Esophagus muscularis mucosa (tissue), 4 donors: ENCODE measurements around the gene LY9. TPM values are rescaled to one million over a fixed set of nuclear protein-coding genes. Genes with fewer than 3 reads are reported as not detected.

Source experiments
- DNase-seq: peaks from one replicate; pipeline ENCODE4 v3.0.0-alpha.2; 2017; ENCODE audit errors: extremely low spot score
- H3K27ac ChIP-seq, 4 donors: fragments of 200-600 bp; sonication (generic); replicated peaks in 1 of 4; 1 replicate in 3 of 4; 2 replicates in 1 of 4; pipeline ENCODE4 v1.5.1; 2016 to 2019; ENCODE audit warnings: mild to moderate bottlenecking in 1 of 4
- H3K27me3 ChIP-seq, 4 donors: fragments of 200-600 bp; sonication (generic); one replicate each; pipeline versions ENCODE4 v1.5.1 to v1.6.0; 2016 to 2019
- H3K36me3 ChIP-seq, 4 donors: fragments of 200-600 bp; sonication (generic); one replicate each; pipeline ENCODE4 v1.5.1; 2016 to 2019
- H3K4me1 ChIP-seq, 4 donors: fragments of 200-600 bp; sonication (generic); one replicate each; pipeline ENCODE4 v1.5.1; 2016 to 2019
- H3K4me3 ChIP-seq, 4 donors: fragments of 200-600 bp; sonication (generic); 1 replicate in 2 of 4; 2 replicates in 2 of 4; pipeline ENCODE4 v1.5.1; 2016 to 2019; ENCODE audit warnings: mild to moderate bottlenecking in 4 of 4, moderate library complexity in 1 of 4
- H3K9me3 ChIP-seq, 4 donors: fragments of 200-600 bp; sonication (generic); 1 replicate in 3 of 4; 2 replicates in 1 of 4; pipeline ENCODE4 v1.5.1; 2016 to 2019
- EP300 ChIP-seq: sonication (generic); formaldehyde crosslinking; IDR thresholded peaks from one replicate; pipeline ENCODE4 v1.6.1; 2017; ENCODE audit warnings: antibody characterized with exemption
- POLR2A ChIP-seq: fragments of 450-650 bp; IDR thresholded peaks from one replicate; pipeline ENCODE4 v1.6.1; 2017; ENCODE audit warnings: antibody characterized with exemption, moderate library complexity, mild to moderate bottlenecking, low read depth
- POLR2AphosphoS5 ChIP-seq, 2 donors: sonication (generic); formaldehyde crosslinking; IDR thresholded peaks; one replicate each; pipeline ENCODE4 v1.6.1; 2017; ENCODE audit warnings: antibody characterized with exemption in 2 of 2
- WGBS: methylation state at CpG from one replicate; pipeline ENCODE4 v1.1.5; 2018; 5-methylcytosine and 5-hydroxymethylcytosine counted together
- intact Hi-C: fragments of 100-400 bp; cut with DNase I; formaldehyde crosslinking; loops from one replicate; pipeline ENCODE4 v1.15.1; 2023
- total RNA-seq, 4 donors: library from RNA; depleted of rRNA; stranded (reverse); fragments of >200 nt; gene quantifications; one replicate each; pipeline versions ENCODE4 v1.1.0 to v1.2.1, GENCODE V29; 2016
- TF ChIP-seq, protein P1 (sequence below), 3 experiments: fragments of 200-600 bp in 2 of 3; fragments of 450-650 bp in 1 of 3; sonication (generic) in 2 of 3; IDR thresholded peaks; one replicate each; pipeline ENCODE4 v1.5.1; 2017 to 2019; ENCODE audit warnings: antibody characterized with exemption in 3 of 3, mild to moderate bottlenecking in 2 of 3, moderate library complexity in 1 of 3

The LY9 gene
- total RNA-seq, 4 donors from 2014 or later = 0.26 to 0.66 TPM; not detected in 2

DNA sequence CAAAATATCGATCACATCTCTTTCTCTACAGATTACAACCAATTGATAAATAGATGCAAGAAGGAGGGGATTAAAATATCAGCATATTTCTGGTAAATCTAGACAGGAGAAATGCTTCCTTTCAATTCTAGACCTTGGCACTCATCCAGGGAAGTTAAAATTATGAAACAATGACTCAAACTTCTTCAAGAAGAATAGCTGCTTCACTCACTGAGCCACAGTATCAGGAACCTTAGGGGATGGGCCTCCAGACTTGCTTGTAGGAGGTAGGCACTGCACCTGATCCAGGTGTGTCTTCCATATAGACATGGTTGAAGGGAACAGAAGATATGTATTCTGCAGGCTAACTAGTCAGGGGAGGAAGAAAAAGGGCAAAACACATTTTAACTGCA is 47.1 kb upstream of the LY9 start:
- Histone ChIP-seq H3K27ac (no peak overlapping the region), H3K36me3 (no peaks in the 10 kb centered on the region), H3K4me1 (no peaks in the 10 kb centered on the region), H3K4me3 (no peak overlapping the region), H3K27me3 (peaks cover 0 to 23% (median 0%) of the 10 kb centered on the region in 4 donors), H3K9me3 (no peaks in the 10 kb centered on the region)
- TF ChIP-seq POLR2AphosphoS5 (IDR thresholded peaks at IDR 0.05) (no peak), POLR2A (no peak), EP300 (no peak)
- no peak for DNase-seq
- intact Hi-C loops = no loop called here
- 93% methylated on average over 1 of the region's 1 CpG for WGBS

DNA sequence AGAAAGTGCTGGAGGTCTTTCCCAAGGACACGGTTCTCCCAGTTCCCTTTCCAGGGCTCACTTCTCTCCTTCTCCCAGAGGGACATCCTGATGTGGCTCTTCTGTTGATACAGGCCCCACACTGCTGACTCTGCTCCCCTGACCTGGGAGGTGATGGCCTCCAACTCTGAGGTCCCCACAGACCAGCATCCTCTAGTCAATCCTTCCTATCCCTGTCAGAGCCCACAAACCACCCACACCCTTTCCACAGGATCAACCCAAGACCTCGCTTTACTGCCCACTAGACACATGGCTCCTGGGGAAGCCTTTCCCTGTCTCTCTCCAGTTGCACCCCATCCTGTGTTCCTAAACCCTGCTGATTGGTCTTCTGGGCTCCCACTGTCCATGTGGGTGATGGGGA is 45.4 kb upstream of the LY9 start:
- H3K27me3 ChIP-seq = peaks cover 0 to 23% (median 0%) of the 10 kb centered on the region in 4 donors
- H3K4me1 ChIP-seq = no peaks in the 10 kb centered on the region
- H3K9me3 ChIP-seq = no peaks in the 10 kb centered on the region
- TF ChIP-seq EP300 (no peak), POLR2A (no peak), POLR2AphosphoS5 (IDR thresholded peaks at IDR 0.05) (no peak)
- TF ChIP-seq, protein P1, sequence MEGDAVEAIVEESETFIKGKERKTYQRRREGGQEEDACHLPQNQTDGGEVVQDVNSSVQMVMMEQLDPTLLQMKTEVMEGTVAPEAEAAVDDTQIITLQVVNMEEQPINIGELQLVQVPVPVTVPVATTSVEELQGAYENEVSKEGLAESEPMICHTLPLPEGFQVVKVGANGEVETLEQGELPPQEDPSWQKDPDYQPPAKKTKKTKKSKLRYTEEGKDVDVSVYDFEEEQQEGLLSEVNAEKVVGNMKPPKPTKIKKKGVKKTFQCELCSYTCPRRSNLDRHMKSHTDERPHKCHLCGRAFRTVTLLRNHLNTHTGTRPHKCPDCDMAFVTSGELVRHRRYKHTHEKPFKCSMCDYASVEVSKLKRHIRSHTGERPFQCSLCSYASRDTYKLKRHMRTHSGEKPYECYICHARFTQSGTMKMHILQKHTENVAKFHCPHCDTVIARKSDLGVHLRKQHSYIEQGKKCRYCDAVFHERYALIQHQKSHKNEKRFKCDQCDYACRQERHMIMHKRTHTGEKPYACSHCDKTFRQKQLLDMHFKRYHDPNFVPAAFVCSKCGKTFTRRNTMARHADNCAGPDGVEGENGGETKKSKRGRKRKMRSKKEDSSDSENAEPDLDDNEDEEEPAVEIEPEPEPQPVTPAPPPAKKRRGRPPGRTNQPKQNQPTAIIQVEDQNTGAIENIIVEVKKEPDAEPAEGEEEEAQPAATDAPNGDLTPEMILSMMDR (IDR thresholded peaks at IDR 0.05) = no peak
- no peak overlapping the region for H3K27ac ChIP-seq
- WGBS = 83% methylated on average over 2 of the region's 2 CpGs
- no peak overlapping the region for H3K4me3 ChIP-seq
- no peak for DNase-seq
- H3K36me3 ChIP-seq = no peaks in the 10 kb centered on the region
- intact Hi-C loops = no loop called here

DNA sequence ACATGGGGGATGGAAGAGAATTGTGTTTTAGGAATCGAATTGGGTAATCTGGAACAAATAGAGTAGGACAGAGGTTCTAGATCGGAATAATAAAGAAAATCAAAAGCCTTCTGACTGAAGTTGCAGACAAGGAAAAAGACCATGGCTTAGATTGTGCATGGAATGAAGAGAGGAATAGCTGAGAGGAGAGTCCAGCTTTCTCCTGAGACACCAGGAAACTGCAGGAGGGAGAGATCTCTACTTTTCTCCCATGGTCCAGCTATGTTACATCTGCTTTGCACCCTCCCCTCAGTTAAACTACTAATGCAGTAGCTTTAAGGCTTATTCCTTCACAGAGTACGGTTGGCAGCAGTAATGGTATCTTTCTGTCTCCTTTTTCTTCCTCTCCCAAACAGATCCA is 43.6 kb upstream of the LY9 start:
- Histone ChIP-seq H3K9me3 (no peaks in the 10 kb centered on the region), H3K4me1 (no peaks in the 10 kb centered on the region), H3K36me3 (no peaks in the 10 kb centered on the region), H3K27me3 (peaks cover 0 to 23% (median 0%) of the 10 kb centered on the region in 4 donors), H3K27ac (no peak overlapping the region), H3K4me3 (no peak overlapping the region)
- intact Hi-C loops = no loop called here
- WGBS = 78% methylated on average over 3 of the region's 3 CpGs
- DNase-seq = no peak
- TF ChIP-seq, protein P1 (IDR thresholded peaks at IDR 0.05) = no peak
- TF ChIP-seq POLR2AphosphoS5 (IDR thresholded peaks at IDR 0.05) = no peak
- no peak for TF ChIP-seq EP300
- no peak for TF ChIP-seq POLR2A

DNA sequence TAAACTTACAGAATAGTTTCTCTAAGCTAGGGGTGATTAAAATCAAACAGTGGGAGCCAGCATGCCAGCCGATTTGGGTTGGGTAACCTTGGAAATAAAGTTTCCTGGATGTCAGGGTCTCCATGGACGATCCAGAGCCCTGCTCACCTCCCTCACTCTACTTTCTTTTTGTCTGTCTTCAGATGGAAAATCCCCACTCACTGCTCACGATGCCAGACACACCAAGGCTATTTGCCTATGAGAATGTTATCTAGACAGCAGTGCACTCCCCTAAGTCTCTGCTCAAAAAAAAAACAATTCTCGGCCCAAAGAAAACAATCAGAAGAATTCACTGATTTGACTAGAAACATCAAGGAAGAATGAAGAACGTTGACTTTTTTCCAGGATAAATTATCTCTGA is 43.0 kb upstream of the LY9 start:
- Histone ChIP-seq H3K36me3 (no peaks in the 10 kb centered on the region), H3K4me3 (no peak overlapping the region), H3K4me1 (no peaks in the 10 kb centered on the region), H3K27ac (no peak overlapping the region), H3K9me3 (no peaks in the 10 kb centered on the region), H3K27me3 (peaks cover 0 to 23% (median 0%) of the 10 kb centered on the region in 4 donors)
- TF ChIP-seq EP300 (no peak), POLR2AphosphoS5 (IDR thresholded peaks at IDR 0.05) (no peak), POLR2A (no peak)
- TF ChIP-seq, protein P1 (IDR thresholded peaks at IDR 0.05) = no peak
- 56% methylated on average over 5 of the region's 5 CpGs for WGBS
- intact Hi-C loops = no loop called here
- DNase-seq = no peak

DNA sequence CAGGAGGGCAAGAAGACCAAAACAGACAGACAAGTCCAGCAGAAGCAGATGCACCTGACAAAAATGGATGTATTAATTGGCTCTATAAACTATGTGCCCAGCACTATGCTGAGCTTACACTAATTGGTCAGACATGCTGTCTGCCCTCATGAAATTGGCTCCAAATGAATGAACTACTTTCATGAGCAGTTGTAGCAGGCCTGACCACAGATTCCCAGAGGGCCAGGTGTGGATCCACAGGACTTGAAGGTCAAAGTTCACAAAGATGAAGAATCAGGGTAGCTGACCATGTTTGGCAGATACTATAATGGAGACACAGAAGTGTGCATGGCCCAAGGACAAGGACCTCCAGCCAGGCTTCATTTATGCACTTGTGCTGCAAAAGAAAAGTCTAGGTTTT is 42.4 kb upstream of the LY9 start:
- Histone ChIP-seq H3K9me3 (no peaks in the 10 kb centered on the region), H3K4me1 (no peaks in the 10 kb centered on the region), H3K36me3 (no peaks in the 10 kb centered on the region), H3K27ac (no peak overlapping the region), H3K4me3 (no peak overlapping the region), H3K27me3 (peaks cover 0 to 23% (median 0%) of the 10 kb centered on the region in 4 donors)
- TF ChIP-seq EP300 (no peak), POLR2AphosphoS5 (IDR thresholded peaks at IDR 0.05) (no peak), POLR2A (no peak)
- TF ChIP-seq, protein P1 (IDR thresholded peaks at IDR 0.05) = no peak
- intact Hi-C loops = no loop called here
- DNase-seq = no peak
